Panc1 (cell line): ENCODE measurements around the gene OOEP.
"Not testable (repeated sequence)": the region's sequence is repeated elsewhere in the genome, so short reads cannot be mapped to it uniquely, and the experiment has no call there.

Experiments used
- POLR2AphosphoS5 ChIP-seq: IDR thresholded peaks from 2 replicates; pipeline ENCODE4 v1.6.1; 2012; ENCODE audit warnings: mild to moderate bottlenecking, low read depth, low read length, moderate library complexity
- REST ChIP-seq, 2 experiments: IDR thresholded peaks; 2 replicates each; pipeline ENCODE4 v1.6.1; 2011 to 2012; ENCODE audit warnings: low read depth in 2 of 2, control low read depth in 1 of 2, low read length in 1 of 2, mild to moderate bottlenecking in 1 of 2, moderate library complexity in 1 of 2; ENCODE audit not compliant: insufficient read depth in 1 of 2

GRCh38 chr6:73381531-73381930 is 11.8 kb upstream of the OOEP start:
- TF ChIP-seq REST (IDR thresholded peaks at IDR 0.05; ENCODE audit: insufficient read depth in 1 of 2, low read depth in 2 of 2, low read length in 1 of 2); POLR2AphosphoS5: not testable (repeated sequence)
